ENCODE data around the gene NSF.
"Not testable (repeated sequence)": the region's sequence is repeated elsewhere in the genome, so short reads cannot be mapped to it uniquely, and the experiment has no call there.

DNA sequence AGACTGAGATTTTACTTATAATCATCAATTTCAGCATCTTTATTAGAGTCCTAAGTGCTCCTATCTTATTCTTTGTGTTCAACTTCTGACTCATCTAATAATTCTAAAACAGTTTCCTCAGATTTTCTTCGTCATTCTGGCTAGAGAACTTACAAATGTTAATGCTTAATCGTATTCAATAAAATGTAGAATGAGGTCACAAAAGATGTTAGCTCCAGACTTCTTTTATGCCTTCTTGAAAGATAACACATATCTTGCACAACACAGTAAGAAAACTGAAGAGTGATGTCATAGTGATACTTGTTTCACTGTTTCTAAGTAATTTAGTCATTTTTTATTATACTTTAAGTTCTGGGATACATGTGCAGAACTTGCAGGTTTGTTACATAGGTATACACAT lies 93.2 kb downstream of the NSF start:
- TF ChIP-seq, protein P1, sequence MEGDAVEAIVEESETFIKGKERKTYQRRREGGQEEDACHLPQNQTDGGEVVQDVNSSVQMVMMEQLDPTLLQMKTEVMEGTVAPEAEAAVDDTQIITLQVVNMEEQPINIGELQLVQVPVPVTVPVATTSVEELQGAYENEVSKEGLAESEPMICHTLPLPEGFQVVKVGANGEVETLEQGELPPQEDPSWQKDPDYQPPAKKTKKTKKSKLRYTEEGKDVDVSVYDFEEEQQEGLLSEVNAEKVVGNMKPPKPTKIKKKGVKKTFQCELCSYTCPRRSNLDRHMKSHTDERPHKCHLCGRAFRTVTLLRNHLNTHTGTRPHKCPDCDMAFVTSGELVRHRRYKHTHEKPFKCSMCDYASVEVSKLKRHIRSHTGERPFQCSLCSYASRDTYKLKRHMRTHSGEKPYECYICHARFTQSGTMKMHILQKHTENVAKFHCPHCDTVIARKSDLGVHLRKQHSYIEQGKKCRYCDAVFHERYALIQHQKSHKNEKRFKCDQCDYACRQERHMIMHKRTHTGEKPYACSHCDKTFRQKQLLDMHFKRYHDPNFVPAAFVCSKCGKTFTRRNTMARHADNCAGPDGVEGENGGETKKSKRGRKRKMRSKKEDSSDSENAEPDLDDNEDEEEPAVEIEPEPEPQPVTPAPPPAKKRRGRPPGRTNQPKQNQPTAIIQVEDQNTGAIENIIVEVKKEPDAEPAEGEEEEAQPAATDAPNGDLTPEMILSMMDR (IDR thresholded peaks at IDR 0.05; ENCODE audit: low read depth, low read length) = not testable (repeated sequence)
- TF ChIP-seq EZH2phosphoT487 (IDR thresholded peaks at IDR 0.05; ENCODE audit: low read depth) = not testable (repeated sequence)

Measured in OCI-LY3 (cell line).